ENCODE results near the gene NCMAP. TPM values are rescaled to one million over a fixed set of nuclear protein-coding genes. Genes with fewer than 3 reads are reported as not detected.

NCMAP gene
- total RNA-seq, 1 donor from 2014 or later: not detected

- Mint-ChIP-seq H3K4me1 (ENCODE audit: low read depth, unreplicated experiment) (peaks cover 2% of the 10 kb centered on the region), H3K27me3 (ENCODE audit: unreplicated experiment) (peaks cover 2% of the 10 kb centered on the region), H3K27ac (ENCODE audit: unreplicated experiment) (no peak overlapping the region), H3K36me3 (ENCODE audit: unreplicated experiment) (no peaks in the 10 kb centered on the region), H3K4me3 (ENCODE audit: unreplicated experiment) (no peak overlapping the region), H3K9me3 (ENCODE audit: unreplicated experiment) (peaks cover 5% of the 10 kb centered on the region)
- TF ChIP-seq CTCF (IDR thresholded peaks at IDR 0.05; ENCODE audit: partially characterized antibody, unreplicated experiment): no peak
- DNase-seq: no peak
Observed at GRCh38 chr1:24619376-24619775, 63.5 kb downstream of the NCMAP start.

- DNase-seq: no peak
- no peak overlapping the region for H3K4me3 Mint-ChIP-seq (ENCODE audit: unreplicated experiment)
- H3K36me3 Mint-ChIP-seq (ENCODE audit: unreplicated experiment): no peaks in the 10 kb centered on the region
- H3K9me3 Mint-ChIP-seq (ENCODE audit: unreplicated experiment): peaks cover 4% of the 10 kb centered on the region
- H3K4me1 Mint-ChIP-seq (ENCODE audit: low read depth, unreplicated experiment): peaks cover 2% of the 10 kb centered on the region
- no peak overlapping the region for H3K27ac Mint-ChIP-seq (ENCODE audit: unreplicated experiment)
- TF ChIP-seq CTCF (IDR thresholded peaks at IDR 0.05; ENCODE audit: partially characterized antibody, unreplicated experiment): no peak
- peaks cover 6% of the 10 kb centered on the region for H3K27me3 Mint-ChIP-seq (ENCODE audit: unreplicated experiment)
Observed at GRCh38 chr1:24620678-24621077, 64.8 kb downstream of the NCMAP start.

- no peak overlapping the region for H3K27ac Mint-ChIP-seq (ENCODE audit: unreplicated experiment)
- H3K4me1 Mint-ChIP-seq (ENCODE audit: low read depth, unreplicated experiment): peaks cover 2% of the 10 kb centered on the region
- no peak for DNase-seq
- H3K4me3 Mint-ChIP-seq (ENCODE audit: unreplicated experiment): no peak overlapping the region
- peaks cover 2% of the 10 kb centered on the region for H3K9me3 Mint-ChIP-seq (ENCODE audit: unreplicated experiment)
- no peaks in the 10 kb centered on the region for H3K36me3 Mint-ChIP-seq (ENCODE audit: unreplicated experiment)
- peaks cover 6% of the 10 kb centered on the region for H3K27me3 Mint-ChIP-seq (ENCODE audit: unreplicated experiment)
- TF ChIP-seq CTCF (IDR thresholded peaks at IDR 0.05; ENCODE audit: partially characterized antibody, unreplicated experiment): no peak
Observed at GRCh38 chr1:24621121-24621520, 65.2 kb downstream of the NCMAP start.

GRCh38 chr1:24622218-24622617 is 66.3 kb downstream of the NCMAP start:
- Mint-ChIP-seq H3K27me3 (ENCODE audit: unreplicated experiment) (peaks cover 6% of the 10 kb centered on the region), H3K4me1 (ENCODE audit: low read depth, unreplicated experiment) (peaks cover 2% of the 10 kb centered on the region), H3K27ac (ENCODE audit: unreplicated experiment) (no peak overlapping the region), H3K36me3 (ENCODE audit: unreplicated experiment) (no peaks in the 10 kb centered on the region), H3K9me3 (ENCODE audit: unreplicated experiment) (peaks cover 2% of the 10 kb centered on the region), H3K4me3 (ENCODE audit: unreplicated experiment) (no peak overlapping the region)
- no peak for DNase-seq
- no peak for TF ChIP-seq CTCF (IDR thresholded peaks at IDR 0.05; ENCODE audit: partially characterized antibody, unreplicated experiment)

GRCh38 chr1:24632832-24633175 is 76.9 kb downstream of the NCMAP start:
- H3K27me3 Mint-ChIP-seq (ENCODE audit: unreplicated experiment): no peaks in the 10 kb centered on the region
- H3K36me3 Mint-ChIP-seq (ENCODE audit: unreplicated experiment): no peaks in the 10 kb centered on the region
- no peaks in the 10 kb centered on the region for H3K4me1 Mint-ChIP-seq (ENCODE audit: low read depth, unreplicated experiment)
- no peaks in the 10 kb centered on the region for H3K9me3 Mint-ChIP-seq (ENCODE audit: unreplicated experiment)
- no peak for DNase-seq
- no peak overlapping the region for H3K27ac Mint-ChIP-seq (ENCODE audit: unreplicated experiment)
- no peak for TF ChIP-seq CTCF (IDR thresholded peaks at IDR 0.05; ENCODE audit: partially characterized antibody, unreplicated experiment)
- no peak overlapping the region for H3K4me3 Mint-ChIP-seq (ENCODE audit: unreplicated experiment)
